Muscle layer of duodenum (tissue), 2 donors: ENCODE results near the gene THRA.

Experiments
- H3K27ac ChIP-seq: one replicate; pipeline ENCODE4 v1.7.0; 2013; ENCODE audit warnings: mild to moderate bottlenecking, low read length
- H3K27me3 ChIP-seq: one replicate; pipeline ENCODE4 v1.7.0; 2013; ENCODE audit warnings: low read depth, mild to moderate bottlenecking, control low read depth, low read length
- H3K36me3 ChIP-seq, 2 donors: one replicate each; pipeline ENCODE4 v1.7.0; 2013; ENCODE audit warnings: low read length in 2 of 2, control low read depth in 1 of 2, mild to moderate bottlenecking in 1 of 2; ENCODE audit not compliant: insufficient read depth in 2 of 2, control insufficient read depth in 1 of 2
- H3K4me1 ChIP-seq, 2 donors: one replicate each; pipeline ENCODE4 v1.7.0; 2013; ENCODE audit warnings: low read length in 2 of 2, mild to moderate bottlenecking in 2 of 2, control low read depth in 1 of 2, moderate library complexity in 1 of 2; ENCODE audit not compliant: insufficient read depth in 2 of 2, control insufficient read depth in 1 of 2
- H3K4me3 ChIP-seq, 2 donors: one replicate each; pipeline ENCODE4 v1.7.0; 2013; ENCODE audit warnings: low read length in 2 of 2, low read depth in 1 of 2, mild to moderate bottlenecking in 1 of 2
- H3K9me3 ChIP-seq, 2 donors: one replicate each; pipeline ENCODE4 v1.7.0; 2013; ENCODE audit warnings: low read length in 2 of 2, control low read depth in 1 of 2, mild to moderate bottlenecking in 1 of 2; ENCODE audit not compliant: control insufficient read depth in 1 of 2
- donor health status: healthy.

THRA gene

DNA sequence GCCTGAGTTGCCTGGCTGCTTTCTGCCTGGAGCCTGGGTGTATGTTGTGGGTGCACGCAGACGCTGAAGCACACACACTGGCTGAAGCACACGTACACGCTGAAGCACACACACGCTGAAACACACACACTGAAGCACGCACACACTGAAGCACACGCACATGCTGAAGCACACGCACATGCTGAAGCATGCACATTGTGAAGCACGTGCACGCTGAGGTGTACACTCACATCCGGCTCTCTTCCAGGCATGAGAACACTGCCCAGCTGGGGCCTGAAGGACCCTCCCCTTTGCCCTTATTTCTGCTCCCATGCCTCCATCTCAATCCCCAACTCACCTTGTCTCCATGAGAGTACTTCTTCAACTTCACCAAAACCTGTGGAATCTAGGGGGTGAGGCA lies 31.1 kb upstream of the THRA start:
- no peaks in the 10 kb centered on the region for H3K27me3 ChIP-seq
- peaks cover 0 to 38% of the 10 kb centered on the region in 2 donors for H3K4me1 ChIP-seq
- no peak overlapping the region for H3K4me3 ChIP-seq
- H3K36me3 ChIP-seq: peaks cover 53 to 56% of the 10 kb centered on the region in 2 donors
- H3K27ac ChIP-seq: peak overlapping the region; percentile 54
- no peaks in the 10 kb centered on the region for H3K9me3 ChIP-seq

DNA sequence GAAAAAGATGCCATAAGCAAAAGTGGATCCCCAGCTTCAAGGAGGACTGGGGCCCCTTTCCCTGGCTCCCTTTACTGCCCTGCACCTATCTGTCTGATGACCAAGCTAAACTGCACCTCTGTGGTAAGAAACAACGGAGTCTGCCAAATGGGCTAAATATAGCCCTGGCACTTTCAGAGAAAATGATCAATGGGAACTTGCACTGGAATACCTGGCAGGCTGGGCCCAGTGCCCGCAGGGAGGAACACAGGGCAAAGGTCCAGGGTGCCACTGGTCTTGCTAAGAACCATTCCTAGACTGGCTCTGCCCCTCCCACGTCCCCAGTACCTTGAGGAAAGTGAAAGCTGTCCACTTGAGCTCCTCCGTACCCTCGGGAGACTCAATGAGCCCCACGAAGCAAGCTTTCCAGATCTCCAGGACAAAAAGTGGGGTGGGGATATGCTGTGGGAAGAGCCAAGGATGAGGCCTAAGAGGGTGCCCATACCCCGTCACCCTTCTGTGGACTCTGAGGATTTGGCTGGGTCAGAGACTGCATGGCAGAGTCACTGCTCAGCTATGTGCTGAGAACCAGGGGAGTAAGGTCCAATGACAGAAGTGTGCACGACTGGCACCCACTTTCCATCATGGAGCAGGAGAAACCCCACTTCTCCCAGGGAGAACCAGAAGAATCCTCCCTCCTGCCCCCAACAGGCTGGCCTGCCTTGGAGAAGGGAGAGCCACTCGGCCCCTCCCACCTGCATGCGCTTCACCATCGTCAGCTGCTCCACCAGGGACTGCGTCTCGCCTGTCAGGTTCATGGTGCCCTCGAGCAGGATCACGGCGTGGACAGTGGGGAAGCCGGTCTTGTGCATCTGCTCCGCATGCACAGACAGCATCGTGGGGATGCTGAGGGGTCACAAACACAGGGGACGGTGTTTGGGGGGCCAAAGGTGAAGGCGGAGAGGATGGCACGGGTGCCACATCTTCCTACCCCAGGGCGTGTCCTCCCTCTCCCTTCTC lies 30.1 kb upstream of the THRA start:
- Histone ChIP-seq H3K27ac (peak overlapping the region; percentile 79), H3K4me1 (peaks cover 0 to 35% of the 10 kb centered on the region in 2 donors), H3K27me3 (no peaks in the 10 kb centered on the region), H3K36me3 (peaks cover 52 to 53% of the 10 kb centered on the region in 2 donors), H3K9me3 (no peaks in the 10 kb centered on the region), H3K4me3 (no peak overlapping the region)

DNA sequence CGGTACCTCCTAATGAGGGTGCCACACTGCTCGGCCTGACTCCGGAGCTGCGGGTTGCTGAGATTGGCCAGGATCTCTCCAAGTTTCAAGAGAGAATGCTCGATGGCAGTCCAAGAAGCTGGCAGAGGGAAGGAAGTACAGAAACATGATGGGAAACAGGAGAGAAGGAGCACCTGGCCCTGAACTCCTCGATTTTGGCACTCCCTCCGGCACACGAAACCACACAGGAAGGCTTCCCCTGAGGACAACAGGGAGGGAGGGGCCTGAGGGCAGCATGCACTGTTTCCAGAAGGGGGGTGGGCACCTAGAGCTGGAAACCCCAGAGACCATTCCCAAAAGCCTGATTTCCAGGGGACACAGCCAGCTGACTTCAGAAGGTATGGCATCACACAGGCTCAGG lies 29.4 kb upstream of the THRA start:
- Histone ChIP-seq H3K4me3 (no peak overlapping the region), H3K9me3 (no peaks in the 10 kb centered on the region), H3K4me1 (peaks cover 0 to 42% of the 10 kb centered on the region in 2 donors), H3K27me3 (no peaks in the 10 kb centered on the region), H3K36me3 (peaks cover 47 to 51% of the 10 kb centered on the region in 2 donors), H3K27ac (no peak overlapping the region)

GRCh38 chr17:40034426-40035161 lies 28.2 kb upstream of the THRA start:
- peaks cover 35 to 38% of the 10 kb centered on the region in 2 donors for H3K36me3 ChIP-seq
- H3K27ac ChIP-seq: no peak overlapping the region

DNA sequence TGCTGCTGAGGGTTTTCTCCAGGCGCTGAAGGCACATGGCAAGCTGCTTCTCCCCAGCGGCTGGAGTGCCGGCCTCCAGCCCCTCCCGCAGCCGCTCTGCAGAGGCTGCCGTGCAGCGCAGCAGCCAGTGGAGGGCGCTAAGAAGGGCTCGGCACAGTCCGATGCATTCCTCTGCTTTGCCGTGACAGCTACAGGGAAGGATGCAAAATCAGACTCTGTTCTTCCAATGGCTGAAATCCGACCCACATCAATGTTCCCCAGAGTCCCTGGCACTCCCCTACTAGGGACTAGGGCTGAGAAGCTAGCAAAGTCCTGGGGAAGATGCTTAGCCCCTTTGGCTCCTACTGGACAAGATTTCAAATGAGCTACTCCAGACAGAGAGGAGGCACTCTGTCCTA lies 27.6 kb upstream of the THRA start:
- H3K36me3 ChIP-seq: peaks cover 31 to 36% of the 10 kb centered on the region in 2 donors

More at GRCh38 chr17:40034426-40035161, 28.2 kb upstream of the THRA start:
- H3K27me3 ChIP-seq: no peaks in the 10 kb centered on the region
- no peak overlapping the region for H3K4me3 ChIP-seq
- H3K9me3 ChIP-seq: no peaks in the 10 kb centered on the region
- H3K4me1 ChIP-seq: peaks cover 8 to 45% of the 10 kb centered on the region in 2 donors

DNA sequence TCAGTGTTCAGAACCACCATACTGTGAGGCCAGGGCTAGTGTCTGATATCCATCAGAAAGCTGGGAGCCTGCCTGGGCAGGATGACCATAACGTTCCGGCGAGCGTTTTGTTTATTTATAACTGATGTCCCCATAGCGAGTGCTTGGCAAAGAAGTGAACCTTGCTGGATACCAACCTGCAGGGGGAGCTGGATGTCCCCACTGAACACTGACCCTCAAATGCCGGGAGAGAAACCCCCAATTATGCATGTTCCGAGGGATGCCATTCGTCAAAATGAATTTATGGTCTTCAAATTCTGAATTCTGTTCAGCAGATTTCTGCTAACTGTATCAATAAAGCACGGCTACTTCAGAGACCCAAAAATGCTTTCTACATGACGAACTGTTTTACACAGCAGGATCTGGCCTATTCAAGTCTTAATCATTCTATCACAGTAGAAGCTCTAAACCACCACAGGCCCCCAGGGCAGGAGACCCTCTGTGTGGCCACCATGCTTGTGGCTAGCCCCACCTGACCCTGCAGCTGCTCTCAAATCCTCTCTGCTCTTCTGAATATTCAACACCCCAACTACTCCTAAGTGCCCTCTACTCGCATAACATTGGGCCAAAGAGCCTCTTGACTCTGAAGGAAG lies 23.8 kb upstream of the THRA start:
- H3K36me3 ChIP-seq: peaks cover 6 to 12% of the 10 kb centered on the region in 2 donors
- no peaks in the 10 kb centered on the region for H3K9me3 ChIP-seq

More for the DNA sequence above, 27.6 kb upstream of the THRA start:
- Histone ChIP-seq H3K4me1 (peaks cover 8 to 45% of the 10 kb centered on the region in 2 donors), H3K27me3 (no peaks in the 10 kb centered on the region), H3K4me3 (no peak overlapping the region), H3K9me3 (no peaks in the 10 kb centered on the region), H3K27ac (no peak overlapping the region)

DNA sequence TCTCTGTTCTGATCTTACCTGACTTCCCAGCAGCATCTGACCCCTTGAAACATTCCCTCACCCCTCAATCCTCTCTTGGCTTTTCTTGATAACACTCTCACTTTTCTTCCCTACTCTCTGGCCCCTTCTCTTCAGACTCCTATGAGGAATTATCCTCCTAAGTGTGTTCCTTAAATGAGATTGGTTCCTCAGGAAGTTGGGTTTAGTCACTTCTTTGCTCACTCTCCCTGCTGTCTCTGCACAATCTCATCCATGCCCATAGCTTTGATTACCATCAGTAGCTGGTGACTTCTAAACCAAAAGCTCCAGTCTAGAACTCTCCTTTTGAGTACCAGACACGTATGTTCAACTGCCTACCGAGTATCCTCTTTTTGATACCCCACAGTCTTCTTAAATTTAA lies 21.6 kb upstream of the THRA start:
- Histone ChIP-seq H3K9me3 (no peaks in the 10 kb centered on the region), H3K36me3 (peaks cover 0 to 14% of the 10 kb centered on the region in 2 donors), H3K27me3 (no peaks in the 10 kb centered on the region), H3K4me3 (no peak overlapping the region), H3K27ac (no peak overlapping the region), H3K4me1 (peaks cover 8 to 10% of the 10 kb centered on the region in 2 donors)

More for the DNA sequence above, 23.8 kb upstream of the THRA start:
- H3K4me1 ChIP-seq: peaks cover 8 to 22% of the 10 kb centered on the region in 2 donors
- peak overlapping the region; percentile 37 for H3K27ac ChIP-seq
- H3K4me3 ChIP-seq: no peak overlapping the region
- no peaks in the 10 kb centered on the region for H3K27me3 ChIP-seq

DNA sequence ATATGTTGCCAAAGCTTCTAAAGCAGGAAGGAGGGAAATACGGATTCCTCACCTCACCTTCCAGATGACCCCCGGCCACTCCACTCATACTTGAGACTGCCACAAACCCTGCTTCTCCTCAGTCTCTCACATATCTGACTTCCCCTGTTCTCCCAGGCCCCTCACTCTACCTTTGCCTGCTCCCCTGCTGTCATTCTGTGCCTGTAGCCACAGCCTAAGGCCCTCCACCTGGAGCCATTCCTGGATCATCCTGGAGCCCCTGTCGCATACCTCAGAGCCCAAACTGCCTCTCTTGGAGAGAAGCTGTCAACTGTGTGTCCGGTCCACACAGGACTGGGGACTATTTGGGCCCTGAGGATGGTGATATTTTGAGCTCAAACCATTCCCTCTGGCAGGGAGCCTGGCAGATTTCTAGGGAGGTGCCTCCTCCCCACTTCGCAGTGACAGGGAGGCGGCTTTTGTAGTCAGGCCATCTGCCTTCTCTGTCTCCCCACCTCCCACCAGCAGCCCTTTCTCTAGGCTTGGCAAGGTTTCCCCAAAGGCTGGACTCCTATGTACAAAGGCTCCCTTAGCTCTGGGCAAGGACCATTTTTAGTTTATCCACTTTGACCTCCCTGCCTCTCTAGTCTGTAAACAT lies 6.3 kb upstream of the THRA start:
- no peak overlapping the region for H3K27ac ChIP-seq

DNA sequence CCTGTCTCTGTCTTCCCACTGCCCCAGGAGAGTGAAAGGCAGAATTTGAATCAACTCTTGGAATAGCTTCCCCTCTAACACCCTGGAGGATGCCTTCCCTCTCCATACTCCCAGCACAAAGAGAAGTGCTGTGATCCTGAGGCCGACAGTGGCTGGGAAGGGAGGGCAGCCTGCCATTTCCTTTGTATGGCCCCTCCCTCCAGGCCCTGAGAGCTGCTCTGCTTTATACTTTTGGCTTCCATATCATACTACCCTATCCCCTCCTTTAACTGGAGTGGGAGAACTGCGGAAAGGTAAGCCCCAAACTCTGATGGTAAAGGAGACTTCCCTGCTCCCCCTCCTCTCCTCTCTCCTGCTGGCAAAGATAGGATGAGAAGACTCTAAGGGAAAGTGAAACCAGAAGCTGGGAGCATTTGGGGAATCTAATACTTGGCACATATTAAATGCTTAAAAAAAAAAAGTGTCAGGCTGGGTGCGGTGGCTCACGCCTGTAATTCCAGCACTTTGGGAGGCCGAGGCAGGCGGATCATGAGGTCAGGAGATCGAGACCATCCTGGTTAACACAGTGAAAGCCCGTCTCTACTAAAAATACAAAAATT lies 4.5 kb upstream of the THRA start:
- H3K4me1 ChIP-seq: peaks cover 16 to 35% of the 10 kb centered on the region in 2 donors
- H3K4me3 ChIP-seq: peak overlapping the region; percentile 23 to 34
- H3K27ac ChIP-seq: peak overlapping the region; percentile 91
- no peaks in the 10 kb centered on the region for H3K36me3 ChIP-seq
- H3K27me3 ChIP-seq: no peaks in the 10 kb centered on the region
- no peaks in the 10 kb centered on the region for H3K9me3 ChIP-seq

More for the DNA sequence above, 6.3 kb upstream of the THRA start:
- Histone ChIP-seq H3K36me3 (peaks cover 0 to 6% of the 10 kb centered on the region in 2 donors), H3K4me3 (no peak overlapping the region), H3K4me1 (peaks cover 14 to 29% of the 10 kb centered on the region in 2 donors), H3K27me3 (no peaks in the 10 kb centered on the region), H3K9me3 (no peaks in the 10 kb centered on the region)

- Histone ChIP-seq H3K27ac (peak overlapping the region; percentile 91), H3K9me3 (no peaks in the 10 kb centered on the region), H3K4me1 (peaks cover 15 to 33% of the 10 kb centered on the region in 2 donors), H3K27me3 (no peaks in the 10 kb centered on the region), H3K36me3 (no peaks in the 10 kb centered on the region), H3K4me3 (peak overlapping the region in 1 of 2 donors; percentile 23)
Measured at GRCh38 chr17:40058865-40059264, 3.9 kb upstream of the THRA start.
